GM18868 (cell line): ENCODE results near the gene TNFRSF25.
"Not testable (repeated sequence)": the region's sequence is repeated elsewhere in the genome, so short reads cannot be mapped to it uniquely, and the experiment has no call there.

Experiments used
- ATAC-seq: cut with Tn5 transposase; IDR thresholded peaks from one replicate; pipeline ENCODE4 v1.9.1; 2021; ENCODE audit warnings: mild to moderate bottlenecking, moderate library complexity; ENCODE audit not compliant: unreplicated experiment

TNFRSF25 gene

DNA sequence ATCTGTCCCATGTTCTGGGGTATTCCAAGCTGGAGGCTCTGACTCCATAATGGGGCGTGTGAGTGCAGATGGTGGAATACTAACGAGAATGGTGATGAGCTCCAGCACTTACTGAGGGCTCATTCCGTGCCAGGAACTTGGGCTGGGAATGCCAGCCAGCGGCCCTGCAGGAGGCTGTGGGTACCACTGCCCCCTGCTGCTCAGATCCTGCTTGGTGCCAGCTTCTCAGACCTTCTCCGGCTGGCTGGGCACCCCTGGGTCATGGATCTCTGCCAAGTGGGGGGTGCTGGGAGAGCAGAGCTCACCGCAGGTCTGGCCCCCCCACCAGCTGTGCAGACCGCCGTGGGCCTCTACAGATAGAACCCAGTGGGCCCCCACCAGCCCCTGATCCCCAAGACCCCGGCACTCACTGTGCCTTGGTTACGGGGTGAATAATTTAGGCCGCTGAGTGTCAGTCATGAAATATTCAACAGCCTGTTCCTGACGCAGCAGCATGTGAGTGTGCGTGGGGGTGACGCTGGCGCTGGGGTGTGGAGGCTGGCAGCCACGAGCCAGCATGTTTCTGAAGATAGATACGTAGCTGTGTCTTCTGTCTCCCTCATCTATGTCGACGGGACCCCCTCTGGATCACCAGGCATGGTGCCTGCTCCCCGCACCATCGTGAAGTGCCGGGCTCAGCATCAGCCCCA is 28.8 kb downstream of the TNFRSF25 start:
- not testable (repeated sequence) for ATAC-seq

DNA sequence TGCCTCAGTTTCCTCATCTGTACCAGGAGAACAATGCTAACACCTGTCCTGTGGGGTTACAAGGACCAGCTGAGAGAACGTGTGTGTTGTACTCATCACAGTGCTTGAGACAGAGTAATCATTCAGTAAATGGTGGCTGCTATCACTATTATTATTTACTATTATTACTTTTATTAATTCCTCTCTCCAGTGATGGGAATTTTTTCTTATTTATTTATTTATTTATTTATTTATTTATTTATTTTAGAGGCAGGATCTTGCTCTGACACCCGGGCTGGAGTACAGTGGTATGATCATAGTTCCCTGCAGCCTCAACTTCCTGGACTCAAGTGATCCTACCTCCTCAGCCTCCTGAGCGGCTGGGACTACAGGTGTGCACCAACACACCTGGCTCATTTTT is 29.7 kb downstream of the TNFRSF25 start:
- not testable (repeated sequence) for ATAC-seq

DNA sequence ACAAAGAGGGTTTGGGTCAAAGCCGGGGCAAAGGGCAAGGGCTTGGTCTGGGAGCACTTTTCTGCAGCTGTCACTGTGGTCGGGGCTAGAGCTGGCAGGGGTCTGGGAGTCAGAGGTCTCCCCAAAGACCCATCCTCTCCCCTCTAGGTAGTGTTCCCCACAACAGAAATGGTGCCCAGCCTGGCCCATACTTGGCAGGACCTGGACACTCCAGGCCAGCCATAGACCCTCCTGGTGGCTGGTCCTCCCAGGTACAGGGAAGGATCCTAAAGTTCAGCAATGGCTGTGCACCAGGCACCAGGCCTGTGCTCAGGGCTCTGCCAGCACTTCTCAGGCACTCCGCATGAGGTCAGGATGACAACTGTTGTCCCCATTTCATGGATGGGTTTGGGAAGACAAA is 30.4 kb downstream of the TNFRSF25 start:
- no peak for ATAC-seq

DNA sequence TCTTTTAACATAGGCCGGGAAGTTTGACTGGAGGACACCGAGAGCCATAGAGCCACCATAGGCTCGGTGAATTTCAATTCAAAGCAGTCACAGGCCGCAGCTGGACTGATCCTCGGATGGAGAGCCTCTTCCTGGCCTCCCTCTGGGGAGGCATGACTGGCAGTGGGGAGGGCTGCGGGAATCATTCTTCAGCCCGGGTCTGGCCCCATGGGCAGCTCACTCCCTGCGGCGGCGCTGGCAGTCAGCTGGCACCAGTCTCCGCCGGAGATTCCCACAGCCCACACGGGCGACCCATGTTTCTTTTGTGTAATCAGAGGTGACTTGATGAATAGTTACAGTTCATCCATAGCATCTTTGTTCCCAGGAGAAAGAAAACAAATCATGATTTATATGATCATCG is 30.8 kb downstream of the TNFRSF25 start:
- no peak for ATAC-seq

DNA sequence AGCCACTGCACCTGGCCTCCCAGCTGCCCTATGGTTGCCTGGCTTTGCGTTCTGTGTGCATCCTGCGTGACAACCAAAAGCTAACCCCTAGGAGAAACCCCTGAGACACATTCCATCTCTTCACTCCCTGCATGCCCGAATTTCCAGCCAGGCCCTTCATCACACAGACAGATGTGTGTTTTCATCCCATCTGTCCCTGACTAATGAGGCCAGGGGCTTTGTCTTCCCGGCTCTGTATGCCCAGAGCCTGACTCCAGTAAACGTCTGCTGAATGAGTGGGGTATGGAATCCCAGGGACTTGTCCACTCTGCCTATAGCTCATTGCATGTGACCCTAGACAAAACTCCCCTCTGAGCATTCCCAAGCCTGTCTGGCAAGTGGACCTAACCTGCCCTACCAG is 31.8 kb downstream of the TNFRSF25 start:
- ATAC-seq, result no peak

DNA sequence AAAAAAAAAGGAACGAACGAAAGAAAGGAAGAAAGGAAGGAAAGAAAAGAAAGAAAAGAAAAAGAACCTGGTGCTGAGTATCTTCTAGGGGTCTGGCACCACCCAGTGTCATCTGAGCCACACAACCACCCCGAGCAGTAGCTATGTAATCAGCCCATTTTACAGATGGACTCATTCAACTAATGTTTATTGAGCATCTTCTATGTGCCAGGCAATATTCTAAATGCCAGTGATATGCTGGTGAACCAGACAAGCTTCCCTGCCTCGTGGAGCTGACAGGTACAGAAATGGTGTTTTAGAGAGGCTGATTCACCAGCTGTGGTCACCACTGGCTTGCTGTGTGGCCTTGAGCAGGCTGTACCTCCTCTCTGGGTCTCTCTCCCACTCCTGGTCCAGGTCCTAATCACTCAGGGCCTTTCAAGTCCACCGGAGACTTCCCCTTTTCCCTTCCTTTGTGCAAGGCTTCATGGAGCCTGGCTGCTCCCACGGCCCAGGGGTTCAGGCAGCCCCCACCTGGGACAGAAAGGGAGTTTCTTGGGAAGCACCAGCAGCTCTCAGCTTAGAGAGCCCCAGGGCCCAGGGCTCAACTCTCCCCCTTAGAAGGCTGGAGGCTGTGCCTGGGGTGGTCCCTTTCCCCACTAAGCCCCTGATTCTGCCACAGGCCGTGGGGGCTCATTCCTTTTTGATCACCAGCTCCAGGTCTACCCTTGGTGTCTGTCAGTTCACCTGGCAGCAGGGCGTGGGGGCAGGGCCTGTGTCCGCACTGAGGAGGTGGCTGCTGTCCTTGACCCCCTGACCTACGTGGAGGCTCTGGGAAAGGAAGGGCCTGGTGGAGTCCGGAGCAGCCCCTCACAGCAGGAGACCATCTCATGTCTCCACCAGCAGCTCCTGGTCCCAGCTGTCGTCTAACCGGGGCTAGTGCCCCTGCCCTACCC is 34.1 kb downstream of the TNFRSF25 start:
- ATAC-seq, result not testable (repeated sequence)

DNA sequence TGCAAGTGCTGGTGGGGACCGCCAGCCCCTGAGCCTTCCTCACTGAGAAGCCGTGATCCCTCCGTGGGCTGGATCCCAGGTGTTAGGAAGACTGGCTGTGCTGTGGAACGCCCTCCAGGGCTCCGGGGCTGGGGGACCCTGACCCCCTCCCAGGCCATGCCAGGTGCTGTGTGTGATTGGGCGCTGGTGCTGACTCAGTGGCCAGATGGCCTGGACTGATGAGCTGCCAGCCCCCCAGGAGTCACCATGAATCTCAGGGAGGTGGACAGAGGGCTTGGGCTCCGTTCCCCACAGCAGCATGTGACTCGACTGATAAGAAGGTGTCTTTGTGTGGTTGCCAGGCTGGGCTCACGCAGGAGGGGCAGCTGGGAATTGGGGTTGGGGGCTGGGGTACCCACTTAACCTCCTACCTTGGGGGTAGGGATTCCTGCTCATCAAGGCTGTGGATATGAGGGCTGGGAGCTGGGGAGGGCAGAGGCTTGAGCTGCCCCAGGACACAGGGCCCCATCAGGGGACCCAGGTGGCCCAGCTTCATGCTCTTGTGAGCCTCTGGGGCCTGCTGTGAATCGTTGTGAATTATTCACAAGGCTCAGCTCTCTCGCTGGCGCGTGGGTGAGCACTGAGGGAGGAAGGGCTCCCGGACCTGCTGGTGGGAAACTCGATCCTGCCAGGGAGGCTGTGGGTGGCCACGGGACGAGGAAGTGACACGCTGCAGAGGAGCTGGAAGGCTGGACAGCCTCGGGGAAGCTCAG is 36.1 kb downstream of the TNFRSF25 start:
- ATAC-seq, result not testable (repeated sequence)

DNA sequence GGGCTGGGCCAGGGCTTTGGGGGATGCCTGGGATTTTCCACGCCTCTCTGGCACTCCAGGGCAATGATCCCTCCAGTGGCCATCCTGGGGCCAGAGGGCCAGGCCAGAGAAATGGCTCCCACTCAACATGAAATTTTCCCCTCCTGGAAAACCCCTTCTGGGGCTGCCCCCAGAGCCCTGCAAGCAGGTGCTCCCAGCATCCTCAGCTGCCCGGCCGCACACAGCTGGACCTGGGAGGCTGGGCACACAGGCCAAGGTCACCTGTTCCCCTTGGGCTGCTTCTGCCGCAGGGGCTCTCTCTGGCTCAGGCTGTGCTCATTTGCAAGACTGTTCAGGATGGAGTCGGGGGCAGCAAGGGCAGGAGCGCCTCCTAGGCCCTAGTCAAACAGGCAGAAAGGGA is 37.5 kb downstream of the TNFRSF25 start:
- ATAC-seq, result not testable (repeated sequence)

DNA sequence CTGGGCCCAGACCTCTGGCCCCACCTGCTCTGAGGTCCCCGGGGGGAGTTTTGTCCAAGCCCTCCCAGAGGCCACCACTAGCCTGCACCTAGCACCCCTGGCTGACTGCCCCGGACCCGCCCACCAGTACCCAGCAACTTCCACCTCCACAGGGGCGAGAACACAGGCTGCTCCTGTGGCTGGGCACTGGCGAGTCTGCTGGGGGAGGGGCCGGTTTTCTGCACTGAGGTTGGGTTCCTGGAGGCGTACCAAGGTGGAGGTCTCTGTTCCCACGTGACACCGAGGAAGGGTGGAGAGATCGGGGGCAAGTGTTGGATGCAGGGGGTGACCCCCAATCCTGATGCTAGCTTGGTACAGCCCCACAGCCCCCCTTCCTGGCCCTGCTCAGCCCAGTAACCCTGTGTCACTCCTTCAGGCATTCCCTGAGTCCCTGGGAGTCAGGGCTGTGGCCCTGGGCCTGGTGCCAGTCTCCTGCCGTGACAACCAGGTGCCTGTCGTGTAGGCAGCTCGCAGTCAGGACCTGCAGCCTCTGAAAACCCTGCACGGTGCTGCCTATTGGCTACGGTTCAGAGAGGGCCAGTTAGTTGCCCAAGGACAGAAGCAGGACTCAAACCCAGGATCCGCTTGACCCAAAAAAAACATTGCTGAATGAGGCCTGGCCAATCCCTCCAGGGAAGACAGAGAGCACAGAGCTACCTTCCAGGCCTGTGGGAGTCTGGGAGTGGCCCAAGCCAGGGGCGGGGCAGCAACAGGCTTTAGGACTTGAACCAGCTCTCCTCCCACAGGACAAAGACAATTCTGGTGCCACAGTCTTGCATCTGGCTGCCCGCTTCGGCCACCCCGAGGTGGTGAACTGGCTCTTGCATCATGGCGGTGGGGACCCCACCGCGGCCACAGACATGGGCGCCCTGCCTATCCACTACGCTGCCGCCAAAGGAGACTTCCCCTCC is 38.3 kb downstream of the TNFRSF25 start:
- ATAC-seq, result no peak

DNA sequence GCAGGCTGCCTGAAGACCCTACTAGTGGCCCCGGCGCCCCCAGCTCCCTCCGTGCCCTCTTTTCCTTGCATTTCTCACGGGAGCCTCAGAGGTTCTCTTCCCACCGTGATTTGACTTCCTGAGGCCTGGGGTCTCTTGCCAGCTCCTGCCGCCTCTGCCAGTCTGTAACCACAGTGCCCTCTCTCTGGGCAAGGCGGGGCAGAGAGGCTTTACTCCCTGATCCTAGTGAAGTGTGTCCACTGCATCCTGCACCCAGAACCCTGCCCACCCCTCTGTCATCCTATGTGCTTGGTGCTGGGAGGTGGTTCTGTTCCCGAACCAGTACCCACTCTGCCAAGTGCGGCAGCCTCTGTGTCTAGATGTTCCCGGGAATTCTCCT is 39.0 kb downstream of the TNFRSF25 start:
- ATAC-seq, result no peak

DNA sequence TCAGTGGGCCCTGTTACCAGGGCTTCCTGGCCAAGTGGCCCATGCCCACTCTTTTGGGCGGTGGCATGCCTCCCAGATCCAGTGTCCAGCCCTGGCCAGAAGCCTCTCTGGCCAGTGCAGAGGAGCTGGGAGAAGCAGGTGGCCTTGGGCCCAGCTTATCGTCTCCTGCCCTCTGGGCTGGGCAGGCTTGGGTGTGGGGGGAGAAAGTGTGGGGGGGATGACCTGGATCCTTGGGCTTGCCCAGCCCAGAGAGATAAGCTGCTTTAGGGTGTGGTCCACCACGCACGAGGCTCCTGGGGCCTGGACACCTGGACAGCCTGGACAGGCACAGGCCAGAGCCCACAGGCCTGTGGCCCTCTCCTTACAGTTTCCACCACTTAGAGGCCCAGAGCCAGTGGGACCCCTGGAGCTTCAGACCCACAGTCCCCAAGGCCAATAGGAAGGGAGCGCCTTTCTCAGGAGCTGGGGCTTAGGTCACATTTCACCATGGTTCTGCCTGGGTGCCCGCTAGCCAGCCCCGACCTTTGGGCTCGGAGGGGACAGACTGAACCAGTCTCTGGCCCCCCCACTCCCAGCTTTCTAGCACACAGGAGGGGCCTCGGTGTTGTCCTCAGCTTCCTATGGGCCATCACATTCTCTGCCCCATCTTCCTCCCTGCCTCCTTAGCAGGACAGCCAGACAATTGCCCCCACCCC is 39.5 kb downstream of the TNFRSF25 start:
- no peak for ATAC-seq

DNA sequence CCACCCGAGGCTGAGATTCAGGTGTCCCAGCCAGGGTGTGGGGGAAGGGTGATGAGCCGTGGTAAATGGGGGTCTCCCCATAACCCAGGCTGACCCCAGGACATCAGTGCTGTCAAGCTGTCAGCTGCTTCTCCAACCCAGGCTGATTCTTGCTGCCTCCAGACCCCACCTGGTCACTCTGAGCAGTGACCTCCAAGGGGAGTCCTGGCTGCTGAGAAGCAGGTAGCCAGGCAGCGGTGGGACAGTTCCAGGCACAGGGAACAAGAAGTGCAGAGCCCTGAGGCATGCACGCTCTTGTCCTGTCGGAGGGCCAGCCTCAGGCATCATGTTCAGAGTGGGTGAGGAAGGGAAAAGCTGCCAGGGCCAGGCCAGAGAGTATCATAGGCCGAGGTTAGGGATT is 40.3 kb downstream of the TNFRSF25 start:
- no peak for ATAC-seq

DNA sequence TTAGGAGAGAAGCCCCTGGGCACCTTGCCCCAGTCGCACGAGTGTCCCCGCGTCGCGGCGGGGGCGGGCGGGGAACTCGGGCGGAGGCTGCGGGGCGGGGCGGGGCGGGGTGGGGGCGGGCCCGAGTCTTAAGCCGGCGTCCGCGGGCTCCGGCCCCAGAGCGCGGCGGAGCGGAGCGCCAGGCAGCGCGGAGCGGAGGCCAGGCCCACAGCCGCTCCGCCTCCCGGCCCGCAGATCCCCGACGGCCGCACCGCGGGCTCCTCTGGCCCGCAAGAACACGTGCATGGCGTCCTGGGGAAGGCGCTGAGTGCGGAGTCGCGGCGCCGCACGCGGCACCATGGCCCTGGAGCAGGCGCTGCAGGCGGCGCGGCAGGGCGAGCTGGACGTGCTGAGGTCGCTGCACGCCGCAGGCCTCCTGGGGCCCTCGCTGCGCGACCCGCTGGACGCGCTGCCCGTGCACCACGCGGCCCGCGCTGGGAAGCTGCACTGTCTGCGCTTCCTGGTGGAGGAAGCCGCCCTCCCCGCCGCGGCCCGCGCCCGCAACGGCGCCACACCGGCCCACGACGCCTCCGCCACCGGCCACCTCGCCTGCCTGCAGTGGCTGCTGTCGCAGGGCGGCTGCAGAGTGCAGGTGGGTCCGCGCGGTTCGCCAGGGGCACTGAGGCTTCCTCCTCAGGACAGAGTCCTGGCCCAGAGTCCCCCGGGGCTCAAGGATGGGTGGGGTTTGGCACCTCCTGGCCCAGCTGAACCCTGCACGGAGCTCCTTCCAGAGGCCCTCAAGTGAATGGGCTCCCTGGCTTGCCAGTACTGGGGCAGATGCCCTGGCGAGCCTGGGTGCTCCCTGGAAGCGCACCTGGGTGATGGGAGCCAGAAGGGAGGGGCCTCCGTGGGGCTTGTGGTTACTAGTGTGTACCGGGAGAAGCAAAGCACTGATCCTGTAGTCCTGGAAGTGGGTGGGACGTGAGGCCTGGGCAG is 41.1 kb downstream of the TNFRSF25 start, which contains the start of gene ESPN:
Gene ESPN (plus strand): TSS at position 158 of the 975 bp plus-strand sequence. CDS start 180 bp downstream, at position 338.
- no peak for ATAC-seq

DNA sequence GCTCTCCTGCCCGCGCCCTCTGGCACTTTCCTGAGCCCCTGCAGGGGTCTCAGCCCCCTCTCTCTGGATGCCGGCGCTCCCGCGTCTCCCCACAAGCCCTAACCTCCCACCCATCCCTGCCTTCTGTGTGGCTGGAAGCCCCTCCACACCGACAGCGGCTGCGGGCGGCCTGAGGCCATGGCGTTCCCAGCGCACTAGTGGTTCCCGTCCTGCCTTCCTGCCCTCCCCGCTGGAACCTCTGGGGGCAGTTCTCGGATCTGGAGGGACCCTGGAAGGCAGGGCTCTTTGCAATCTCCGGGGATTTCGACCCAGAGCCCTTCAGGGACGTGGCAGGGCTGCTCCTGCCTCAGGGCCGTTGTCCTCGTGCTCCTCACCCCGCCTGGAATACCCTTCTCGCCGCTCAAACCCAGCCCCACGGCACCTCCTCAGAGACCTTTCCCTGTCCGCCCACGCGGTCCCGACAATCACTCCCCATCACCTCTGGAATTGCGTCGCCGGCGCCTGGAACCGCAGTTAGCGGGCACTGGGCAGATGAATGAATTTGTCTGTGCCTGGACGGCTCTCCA is 41.9 kb downstream of the TNFRSF25 start:
- no peak for ATAC-seq

DNA sequence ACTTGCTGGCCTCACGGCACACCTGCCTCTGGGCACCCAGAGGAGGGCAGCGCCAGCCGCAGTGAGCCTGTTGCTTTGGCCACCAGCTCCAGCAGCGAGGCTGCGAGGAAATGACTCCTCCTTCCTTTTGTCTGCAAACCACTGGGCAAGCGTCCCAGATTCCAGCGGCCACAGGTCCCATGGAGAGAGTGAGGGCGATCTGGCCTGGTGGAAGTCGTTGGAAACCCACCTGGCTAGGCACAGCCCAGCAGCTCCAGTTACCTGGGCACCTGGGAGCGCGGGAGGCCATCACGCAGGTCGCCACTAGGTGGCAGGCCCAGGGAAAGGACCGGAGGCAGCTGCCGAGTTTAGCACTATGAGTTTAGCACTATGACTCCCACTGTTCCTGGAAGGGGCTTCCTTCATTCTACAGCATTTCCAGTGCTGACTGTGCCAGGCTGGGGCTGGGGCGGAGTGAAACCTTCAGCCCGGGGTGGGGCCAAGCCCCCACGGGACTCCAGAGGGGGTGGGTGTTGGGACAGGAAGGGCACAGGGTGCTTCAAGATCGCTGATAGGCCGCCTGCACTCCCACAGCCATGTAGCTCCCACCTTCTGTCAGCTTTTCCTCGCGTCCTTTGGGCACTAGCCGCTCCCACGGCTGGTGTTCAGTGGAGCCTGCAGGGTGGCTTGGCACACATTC is 42.5 kb downstream of the TNFRSF25 start:
- no peak for ATAC-seq

DNA sequence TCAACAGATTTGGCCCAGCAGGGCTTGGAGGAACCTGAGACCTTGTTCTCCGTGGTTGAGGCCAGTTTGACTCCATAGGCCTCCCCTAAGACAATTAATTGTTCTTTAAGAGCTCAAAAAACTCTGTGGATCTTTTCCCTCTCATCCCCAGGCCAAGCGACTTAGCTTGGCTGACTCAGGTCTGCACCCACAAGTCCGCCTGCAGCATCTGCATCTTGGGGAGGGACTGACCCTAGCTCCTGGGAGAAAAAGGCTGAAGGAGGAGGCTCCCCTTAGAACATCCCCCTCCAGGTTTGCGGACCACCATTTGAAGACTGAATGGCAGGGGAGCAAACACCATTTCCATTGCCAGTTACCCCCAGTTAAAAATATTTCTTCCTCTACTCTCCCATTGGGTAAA is 44.7 kb downstream of the TNFRSF25 start:
- ATAC-seq, result no peak

DNA sequence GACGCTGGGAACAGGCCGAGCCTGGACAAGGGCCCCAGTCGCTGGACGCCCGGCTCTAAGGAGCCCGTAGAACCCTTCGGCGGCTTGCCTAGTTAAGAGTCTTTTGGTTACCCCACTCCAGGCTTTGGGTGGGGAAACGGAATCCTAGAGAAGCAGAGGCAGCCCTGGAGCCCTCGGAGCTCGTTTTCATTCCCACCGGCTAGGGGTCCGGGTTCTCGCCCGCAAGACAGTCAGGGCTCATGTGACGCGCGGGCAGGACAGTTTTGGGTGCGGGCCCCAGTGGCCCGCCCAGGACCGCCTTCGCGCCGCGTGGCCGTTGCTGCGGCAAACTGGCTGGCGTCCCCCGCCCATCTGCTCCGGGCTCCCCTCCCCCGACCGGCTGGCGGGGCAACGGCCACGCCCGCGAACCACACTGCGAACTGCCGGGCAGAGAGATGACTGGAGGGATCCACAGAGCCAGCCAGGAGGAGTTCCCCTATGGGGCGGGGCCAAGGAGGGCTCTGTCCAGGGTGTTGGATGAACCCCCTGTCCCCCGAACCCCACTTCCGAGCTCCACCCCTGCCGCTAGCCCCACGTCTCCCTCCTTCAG is 45.4 kb downstream of the TNFRSF25 start:
- no peak for ATAC-seq
